ENCODE data around the gene SIAH2.

SIAH2 gene

DNA sequence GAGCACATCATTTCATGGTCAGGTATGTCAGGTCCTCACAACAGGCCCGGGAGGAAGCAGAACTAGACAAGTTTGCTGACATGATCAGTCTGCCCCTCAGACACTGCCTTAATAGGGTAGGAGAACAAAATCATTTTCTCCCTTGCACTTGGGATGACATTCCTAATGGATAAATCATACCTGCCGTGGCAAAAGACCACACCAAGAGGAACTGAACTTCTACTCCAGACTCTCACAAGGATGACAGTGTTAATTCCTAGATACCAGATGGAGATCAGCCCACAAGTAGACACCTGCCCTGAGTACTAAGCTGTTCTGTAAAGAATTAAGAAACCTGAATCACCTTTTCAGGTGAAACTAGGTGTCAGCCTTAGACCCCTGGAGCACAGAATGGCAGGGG lies 19.5 kb downstream of the SIAH2 start:
- DNase-seq (ENCODE audit: extremely low read depth, low read depth) = no peak
- TF ChIP-seq CTCF (IDR thresholded peaks at IDR 0.05; ENCODE audit: low read depth, low read length) = no peak

GRCh38 chr3:150742679-150743078 lies 20.3 kb downstream of the SIAH2 start:
- no peak for TF ChIP-seq CTCF (IDR thresholded peaks at IDR 0.05; ENCODE audit: low read depth, low read length)
- DNase-seq (ENCODE audit: extremely low read depth, low read depth) = no peak

DNA sequence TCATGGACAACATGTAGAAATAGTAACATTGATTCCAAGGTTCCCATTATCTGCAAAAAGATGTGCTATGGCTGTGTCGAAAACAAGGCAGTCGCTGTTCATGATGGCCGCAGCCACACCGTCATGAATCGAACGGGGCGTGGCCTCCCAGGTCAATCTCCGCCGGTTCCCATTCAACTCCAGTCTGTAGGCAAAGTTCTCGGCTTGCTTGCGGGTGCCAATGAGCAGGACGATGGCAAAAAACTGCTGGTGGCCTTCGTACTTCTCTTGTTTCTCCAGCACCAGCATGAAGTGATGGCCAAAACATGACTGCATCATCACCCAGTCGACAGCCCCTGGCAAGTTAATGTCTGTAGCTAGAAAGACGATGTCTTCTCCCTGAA lies 20.8 kb downstream of the SIAH2 start:
- no peak for TF ChIP-seq CTCF (IDR thresholded peaks at IDR 0.05; ENCODE audit: low read depth, low read length)
- DNase-seq (ENCODE audit: extremely low read depth, low read depth) = no peak

DNA sequence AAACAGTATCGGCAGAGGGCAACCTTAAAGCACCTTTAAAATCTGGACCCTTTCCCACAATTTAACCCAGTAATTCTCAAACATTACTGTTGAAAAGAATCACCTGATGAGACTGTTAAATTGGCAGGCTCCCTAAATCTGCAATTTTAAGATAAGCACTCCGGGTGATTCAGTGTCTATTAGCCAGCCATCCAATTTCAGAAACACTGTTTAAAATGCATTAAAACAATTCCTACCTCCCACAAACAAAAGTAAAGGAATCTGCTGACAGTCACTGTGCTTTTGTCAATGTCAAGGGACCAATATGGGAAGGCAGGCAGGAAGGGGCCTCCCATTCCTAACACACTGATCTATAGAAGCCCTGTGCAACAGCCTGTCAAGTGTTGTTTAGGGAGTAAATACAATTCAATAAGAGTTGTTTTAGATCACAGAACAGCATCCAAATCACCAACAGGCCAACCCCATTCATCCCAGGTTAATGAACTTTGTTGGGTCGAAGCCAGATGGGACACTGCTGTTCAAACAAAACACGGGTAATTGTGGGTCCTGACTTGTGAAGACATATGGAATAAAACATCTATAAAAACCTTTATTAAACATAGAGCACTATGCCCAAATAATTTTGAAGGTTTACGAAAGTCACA lies 21.4 kb downstream of the SIAH2 start:
- no peak for TF ChIP-seq CTCF (IDR thresholded peaks at IDR 0.05; ENCODE audit: low read depth, low read length)
- no peak for DNase-seq (ENCODE audit: extremely low read depth, low read depth)

GRCh38 chr3:150740733-150741496 lies 22.1 kb downstream of the SIAH2 start:
- no peak for DNase-seq (ENCODE audit: extremely low read depth, low read depth)
- no peak for TF ChIP-seq CTCF (IDR thresholded peaks at IDR 0.05; ENCODE audit: low read depth, low read length)

DNA sequence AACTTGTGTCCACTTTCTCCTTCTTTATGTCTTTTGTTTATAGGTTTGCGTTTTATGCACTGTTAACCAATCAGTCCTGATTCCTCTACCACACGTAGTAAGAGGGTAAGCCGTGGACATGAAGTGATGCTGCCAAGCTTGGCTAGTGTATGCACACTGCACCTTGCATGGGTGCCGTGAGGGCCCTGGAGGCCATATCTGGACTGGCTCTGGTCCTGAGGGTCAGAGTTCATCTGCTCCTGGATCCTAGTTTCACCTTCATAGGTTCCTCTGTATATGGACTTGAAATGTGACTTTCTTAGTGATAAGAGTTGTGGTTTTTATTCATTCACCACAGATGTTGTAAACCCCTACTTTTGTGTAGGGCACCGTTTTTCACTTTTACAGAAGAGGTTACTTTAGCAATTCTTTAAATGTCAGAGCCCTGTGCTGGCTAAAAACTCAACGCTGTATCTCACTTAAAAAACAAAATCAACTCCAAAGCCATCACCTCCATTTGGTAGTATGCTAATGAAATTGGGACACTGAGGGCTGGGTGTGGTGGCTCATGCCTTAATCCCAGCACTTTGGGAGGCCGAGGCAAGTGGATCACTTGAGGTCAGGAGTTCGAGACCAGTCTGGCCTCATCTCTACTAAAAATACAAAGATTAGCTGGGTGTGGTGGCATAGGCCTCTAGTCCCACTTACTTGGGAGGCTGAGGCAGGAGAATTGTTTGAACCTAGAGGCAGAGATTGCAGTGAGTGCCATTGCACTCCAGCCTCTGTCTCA lies 22.9 kb downstream of the SIAH2 start:
- TF ChIP-seq CTCF (IDR thresholded peaks at IDR 0.05; ENCODE audit: low read depth, low read length) = no peak
- DNase-seq (ENCODE audit: extremely low read depth, low read depth) = no peak
